Measurements from ENCODE around the gene DOCK8. TPM values are rescaled to one million over a fixed set of nuclear protein-coding genes. Genes with fewer than 3 reads are reported as not detected.

DOCK8 gene
- total RNA-seq, 8 experiments from 2014 or later: 0.05 to 6.1 (median 0.18) TPM

DNA sequence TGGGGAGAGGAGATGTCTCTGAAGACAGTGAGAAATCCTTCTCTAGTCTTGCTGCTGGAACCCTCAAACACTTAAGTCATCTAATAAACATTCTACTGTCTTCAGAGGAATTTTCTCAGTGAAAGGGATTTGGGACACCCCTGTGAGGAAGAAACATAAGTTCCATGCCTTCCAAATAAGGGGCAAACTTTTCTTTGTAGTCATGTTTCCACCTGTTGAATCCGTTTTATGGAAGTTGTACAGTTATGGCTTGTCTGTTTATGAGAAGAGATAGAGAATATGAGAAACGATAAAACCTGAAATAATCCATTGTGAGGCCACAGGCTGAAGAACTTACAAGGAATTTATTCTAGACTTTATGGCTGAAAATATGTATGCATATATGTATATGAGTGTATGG lies 49.6 kb downstream of the DOCK8 start:
- in situ Hi-C loops (cut with MboI; ENCODE audit: low pct_unique_long_range_greater_than_20kb in 2 of 9, low sequenced_read_pairs in 9 of 9, unreplicated experiment in 9 of 9): no loop called here
- Histone ChIP-seq H3K4me3 (no peak overlapping the region), H3K4me1 (replicated peaks in 1 of 2) (no peaks in the 10 kb centered on the region), H3K27ac (no peak overlapping the region)
- 0 to 67% (median 34%) methylated on average over 2 of the region's 2 CpGs; no CpG with 5 or more reads in 2 of the 10 experiments for WGBS, 10 experiments
- ATAC-seq (replicated peaks in 6 of 8): peak in 1 of 8 experiments; percentile 55

DNA sequence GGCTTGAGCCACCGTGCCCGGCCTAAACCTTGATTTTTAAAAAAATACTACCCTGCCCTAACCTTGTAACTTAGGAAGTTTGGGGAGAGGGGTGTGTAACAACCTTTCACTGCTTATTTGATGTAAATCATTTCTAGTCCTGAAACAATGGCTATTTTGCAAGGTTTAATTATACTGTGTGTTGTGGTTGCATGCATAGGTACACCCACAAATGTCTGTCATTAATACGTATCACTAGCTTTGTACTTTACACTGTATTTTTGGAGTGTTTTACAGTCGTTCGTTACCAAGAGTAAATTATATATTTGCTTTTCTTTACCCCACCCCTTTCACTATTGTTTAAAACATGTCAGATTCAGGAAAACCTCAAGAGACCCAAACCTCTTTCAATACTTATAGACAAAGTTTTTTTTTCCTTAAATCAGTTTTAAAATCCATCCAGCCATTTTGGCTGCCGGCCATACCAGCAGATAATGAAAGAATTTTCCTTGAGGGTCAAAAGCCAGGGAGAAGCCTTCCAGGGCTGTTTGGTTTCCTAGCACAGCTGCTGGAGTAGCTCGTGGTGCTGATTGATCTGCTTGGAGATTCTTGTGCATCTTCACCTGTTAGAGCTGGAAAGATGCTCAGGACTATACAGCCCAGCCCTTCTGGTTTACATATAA lies 50.7 kb downstream of the DOCK8 start:
- no peak overlapping the region for H3K27ac ChIP-seq
- in situ Hi-C loops (cut with MboI; ENCODE audit: low pct_unique_long_range_greater_than_20kb in 2 of 9, low sequenced_read_pairs in 9 of 9, unreplicated experiment in 9 of 9): no loop called here
- 3 to 71% (median 44%) methylated on average over 1 to 7 of the region's 7 CpGs for WGBS, 10 experiments
- H3K4me3 ChIP-seq: no peak overlapping the region
- H3K4me1 ChIP-seq (replicated peaks in 1 of 2): no peaks in the 10 kb centered on the region
- ATAC-seq (replicated peaks in 6 of 8): no peak

DNA sequence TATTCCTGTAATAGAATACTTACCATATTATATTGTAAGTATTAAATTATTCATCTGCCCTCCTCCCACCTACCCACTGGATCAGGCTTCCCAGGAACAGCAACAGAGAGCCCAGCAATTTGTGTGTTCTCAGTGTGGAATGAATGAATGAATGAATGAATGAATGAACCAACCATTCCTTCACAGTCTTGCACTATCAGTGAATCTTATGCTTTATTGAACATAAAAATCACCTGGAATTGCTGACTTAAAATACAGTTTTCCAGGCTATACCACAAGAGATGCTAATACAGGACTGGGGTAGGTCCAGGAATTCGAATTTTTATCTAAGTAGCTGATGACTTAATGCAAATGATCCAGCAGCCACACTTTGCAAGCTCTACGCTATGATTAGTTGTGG lies 51.6 kb downstream of the DOCK8 start:
- H3K27ac ChIP-seq: no peak overlapping the region
- in situ Hi-C loops (cut with MboI; ENCODE audit: low pct_unique_long_range_greater_than_20kb in 2 of 9, low sequenced_read_pairs in 9 of 9, unreplicated experiment in 9 of 9): no loop called here
- no peak overlapping the region for H3K4me3 ChIP-seq
- WGBS, 10 experiments: 0 to 74% (median 15%) methylated on average over 1 to 2 of the region's 2 CpGs; no CpG with 5 or more reads in 3 of the 10 experiments
- no peaks in the 10 kb centered on the region for H3K4me1 ChIP-seq (replicated peaks in 1 of 2)
- peak in 1 of 8 experiments; percentile 79 for ATAC-seq (replicated peaks in 6 of 8)

DNA sequence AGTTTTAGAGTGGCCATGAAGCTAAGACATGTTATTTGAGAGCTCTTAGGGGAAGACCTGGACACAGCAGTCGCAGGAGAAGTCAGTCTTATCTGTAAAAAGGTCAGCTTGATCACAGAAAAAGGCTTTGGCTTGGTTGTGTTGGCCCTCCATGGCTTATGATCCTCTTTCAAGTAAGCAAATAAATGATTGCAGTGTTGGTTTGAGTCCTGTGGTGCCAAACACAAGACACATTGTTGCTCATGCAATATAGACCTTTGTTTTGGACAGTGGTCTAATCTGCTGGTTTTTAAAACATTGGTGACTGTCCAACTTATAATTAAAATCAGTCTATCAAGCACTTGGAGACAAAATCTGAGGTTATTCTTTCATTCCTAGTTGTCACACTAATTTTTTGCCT lies 54.0 kb downstream of the DOCK8 start:
- 0 to 100% (median 68%) methylated on average over 1 of the region's 1 CpG; no CpG with 5 or more reads in 4 of the 10 experiments for WGBS, 10 experiments
- no peak for ATAC-seq (replicated peaks in 6 of 8)
- Histone ChIP-seq H3K4me3 (no peak overlapping the region), H3K4me1 (replicated peaks in 1 of 2) (no peaks in the 10 kb centered on the region), H3K27ac (no peak overlapping the region)
- in situ Hi-C loops (cut with MboI; ENCODE audit: low pct_unique_long_range_greater_than_20kb in 2 of 9, low sequenced_read_pairs in 9 of 9, unreplicated experiment in 9 of 9): no loop called here

DNA sequence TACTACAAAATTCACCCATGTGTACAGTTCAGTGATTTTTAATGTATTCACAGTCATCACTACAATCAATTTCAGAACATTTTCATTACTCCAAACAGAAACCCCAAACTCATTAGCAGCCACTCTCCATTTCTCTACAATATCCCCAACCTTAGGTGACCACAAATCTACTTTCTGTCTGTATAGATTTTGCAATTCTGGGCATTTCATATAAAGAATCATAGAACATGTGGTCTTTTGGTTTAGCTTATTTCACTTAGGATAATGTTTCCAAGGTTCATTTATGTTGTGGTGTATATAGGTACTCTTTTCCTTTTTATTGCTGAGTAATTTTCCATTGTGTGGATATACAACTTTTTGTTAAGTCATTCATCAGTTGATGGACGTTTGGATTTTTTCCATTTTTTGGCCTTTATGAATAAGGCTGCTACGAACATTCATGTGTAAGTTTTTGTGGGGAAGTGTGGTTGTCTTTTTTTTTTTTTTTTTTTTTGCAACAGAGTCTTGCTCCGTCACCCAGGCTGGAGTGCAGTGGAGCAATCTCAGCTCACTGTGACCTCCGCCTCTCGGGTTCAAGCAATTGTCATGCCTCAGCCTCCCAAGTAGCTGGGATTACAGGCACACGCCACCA lies 54.5 kb downstream of the DOCK8 start:
- in situ Hi-C loops (cut with MboI; ENCODE audit: low pct_unique_long_range_greater_than_20kb in 2 of 9, low sequenced_read_pairs in 9 of 9, unreplicated experiment in 9 of 9): no loop called here

GRCh38 chr9:270657-271237 lies 56.1 kb downstream of the DOCK8 start:
- ATAC-seq (replicated peaks in 6 of 8): no peak
- 0 to 100% (median 66%) methylated on average over 1 to 2 of the region's 2 CpGs for WGBS, 10 experiments
- in situ Hi-C loops (cut with MboI; ENCODE audit: low pct_unique_long_range_greater_than_20kb in 2 of 9, low sequenced_read_pairs in 9 of 9, unreplicated experiment in 9 of 9): no loop called here
- no peak overlapping the region for H3K27ac ChIP-seq
- H3K4me1 ChIP-seq (replicated peaks in 1 of 2): no peaks in the 10 kb centered on the region
- H3K4me3 ChIP-seq: no peak overlapping the region

More for the DNA sequence above, 54.5 kb downstream of the DOCK8 start:
- Histone ChIP-seq H3K4me3 (no peak overlapping the region), H3K4me1 (replicated peaks in 1 of 2) (no peaks in the 10 kb centered on the region), H3K27ac (no peak overlapping the region)
- no peak for ATAC-seq (replicated peaks in 6 of 8)
- 9 to 94% (median 58%) methylated on average over 1 to 6 of the region's 6 CpGs for WGBS, 10 experiments

GRCh38 chr9:272251-273213 lies 57.9 kb downstream of the DOCK8 start:
- Histone ChIP-seq H3K4me1 (replicated peaks in 1 of 2) (no peaks in the 10 kb centered on the region), H3K27ac (no peak overlapping the region), H3K4me3 (no peak overlapping the region)
- 49 to 100% (median 85%) methylated on average over 3 to 17 of the region's 17 CpGs for WGBS, 10 experiments
- in situ Hi-C loops (cut with MboI; ENCODE audit: low pct_unique_long_range_greater_than_20kb in 2 of 9, low sequenced_read_pairs in 9 of 9, unreplicated experiment in 9 of 9): no loop called here
- ATAC-seq (replicated peaks in 6 of 8): no peak

- no peak overlapping the region for H3K4me3 ChIP-seq
- in situ Hi-C loops (cut with MboI; ENCODE audit: low pct_unique_long_range_greater_than_20kb in 2 of 9, low sequenced_read_pairs in 9 of 9, unreplicated experiment in 9 of 9): no loop called here
- ATAC-seq (replicated peaks in 6 of 8): no peak
- no peaks in the 10 kb centered on the region for H3K4me1 ChIP-seq (replicated peaks in 1 of 2)
- WGBS, 10 experiments: 44 to 100% (median 80%) methylated on average over 1 to 6 of the region's 6 CpGs
- no peak overlapping the region for H3K27ac ChIP-seq
Measured at GRCh38 chr9:274406-274805, 59.7 kb downstream of the DOCK8 start.

GRCh38 chr9:277601-278295 lies 63.1 kb downstream of the DOCK8 start:
- H3K27ac ChIP-seq: no peak overlapping the region
- ATAC-seq (replicated peaks in 6 of 8): no peak
- WGBS, 10 experiments: 0 to 100% (median 61%) methylated on average over 1 to 3 of the region's 3 CpGs
- H3K4me3 ChIP-seq: no peak overlapping the region
- no peaks in the 10 kb centered on the region for H3K4me1 ChIP-seq (replicated peaks in 1 of 2)
- in situ Hi-C loops (cut with MboI; ENCODE audit: low pct_unique_long_range_greater_than_20kb in 2 of 9, low sequenced_read_pairs in 9 of 9, unreplicated experiment in 9 of 9): no loop called here

DNA sequence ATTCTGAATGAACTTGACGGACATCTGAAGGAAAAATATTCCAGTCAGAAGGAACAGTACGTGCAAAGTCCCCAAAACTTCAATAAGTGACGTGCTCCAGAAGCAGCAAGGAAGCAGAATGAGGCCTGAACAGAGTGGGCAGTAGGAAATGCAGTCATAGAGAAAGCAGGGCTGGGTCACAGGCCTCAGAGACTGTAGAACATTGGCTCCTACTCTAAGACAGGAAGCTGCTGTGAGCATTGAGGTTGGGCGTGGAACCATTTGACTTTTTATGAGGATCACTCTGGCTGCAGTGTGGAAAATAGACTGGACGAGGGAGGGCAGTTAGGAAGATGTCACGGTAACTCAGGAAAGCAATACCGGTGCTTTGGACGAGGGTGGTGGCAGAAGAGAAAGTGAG lies 64.0 kb downstream of the DOCK8 start:
- Histone ChIP-seq H3K4me1 (replicated peaks in 1 of 2) (no peaks in the 10 kb centered on the region), H3K27ac (no peak overlapping the region), H3K4me3 (no peak overlapping the region)
- peak in 2 of 8 experiments; percentile 46 to 56 for ATAC-seq (replicated peaks in 6 of 8)
- WGBS, 10 experiments: 12 to 92% (median 67%) methylated on average over 1 to 8 of the region's 8 CpGs; no CpG with 5 or more reads in 1 of the 10 experiments
- in situ Hi-C loops (cut with MboI; ENCODE audit: low pct_unique_long_range_greater_than_20kb in 2 of 9, low sequenced_read_pairs in 9 of 9, unreplicated experiment in 9 of 9): no loop called here

DNA sequence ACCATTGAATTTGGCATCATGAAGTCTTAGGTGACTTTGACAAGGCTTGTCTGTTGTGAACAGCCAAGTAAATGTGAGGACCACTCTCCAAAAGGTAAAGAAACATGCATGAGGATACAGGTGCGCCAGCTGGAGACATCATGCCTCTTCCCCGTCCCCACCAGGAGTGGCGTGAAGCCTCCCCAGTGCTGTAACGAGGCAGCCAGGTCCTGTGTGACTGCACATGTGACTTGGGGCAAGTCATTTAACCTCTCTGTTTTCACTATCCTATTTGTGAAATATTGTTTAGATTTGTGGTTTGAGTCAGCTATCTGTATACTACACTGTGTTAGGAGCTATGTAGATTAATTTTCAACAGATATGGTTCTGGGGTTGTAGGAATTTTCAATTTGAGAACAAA lies 65.0 kb downstream of the DOCK8 start:
- H3K4me1 ChIP-seq (replicated peaks in 1 of 2): no peaks in the 10 kb centered on the region
- ATAC-seq (replicated peaks in 6 of 8): no peak
- H3K4me3 ChIP-seq: no peak overlapping the region
- WGBS, 10 experiments: 7 to 100% (median 50%) methylated on average over 1 to 3 of the region's 4 CpGs; no CpG with 5 or more reads in 4 of the 10 experiments
- H3K27ac ChIP-seq: no peak overlapping the region
- in situ Hi-C loops (cut with MboI; ENCODE audit: low pct_unique_long_range_greater_than_20kb in 2 of 9, low sequenced_read_pairs in 9 of 9, unreplicated experiment in 9 of 9): no loop called here

GRCh38 chr9:281741-282645 lies 67.3 kb downstream of the DOCK8 start:
- no peaks in the 10 kb centered on the region for H3K4me1 ChIP-seq (replicated peaks in 1 of 2)
- peak in 3 of 8 experiments; percentile 11 to 48 (median 39) for ATAC-seq (replicated peaks in 6 of 8)
- H3K27ac ChIP-seq: no peak overlapping the region
- 0 to 89% (median 46%) methylated on average over 2 to 8 of the region's 8 CpGs for WGBS, 10 experiments
- H3K4me3 ChIP-seq: no peak overlapping the region
- in situ Hi-C loops (cut with MboI; ENCODE audit: low pct_unique_long_range_greater_than_20kb in 2 of 9, low sequenced_read_pairs in 9 of 9, unreplicated experiment in 9 of 9): no loop called here
